Right hindlimb (tissue), 1 donor: ENCODE results near the gene GFRAL.
"Not testable (repeated sequence)": the region's sequence is repeated elsewhere in the genome, so short reads cannot be mapped to it uniquely, and the experiment has no call there.

Experiments used
- DNase-seq: peaks from one replicate; pipeline ENCODE4 v3.0.0-alpha.2; 2018

The GFRAL gene

DNA sequence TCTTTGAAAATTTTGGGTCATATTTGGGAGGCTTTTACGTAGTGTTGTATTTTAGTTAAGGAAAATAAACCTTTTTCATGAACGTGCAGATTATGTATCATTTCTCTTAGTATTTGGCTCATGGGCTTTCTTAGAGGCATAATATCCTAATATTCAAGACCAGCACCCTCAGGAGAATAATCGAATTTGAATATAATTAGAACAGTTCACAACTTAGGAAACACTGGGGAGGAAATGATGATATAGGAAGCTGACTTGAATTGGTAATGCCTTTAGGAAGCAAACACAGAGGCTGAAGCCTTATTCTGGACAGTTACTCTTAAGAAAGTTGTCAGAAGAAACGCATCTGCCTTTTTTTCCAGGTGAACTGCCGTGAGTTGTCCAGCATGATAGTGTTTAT is at the start of gene GFRAL:
TSS of gene GFRAL (plus strand) at position 301 of the 400 bp plus-strand sequence. CDS start at position 387, 86 bp downstream.
- DNase-seq: no peak

DNA sequence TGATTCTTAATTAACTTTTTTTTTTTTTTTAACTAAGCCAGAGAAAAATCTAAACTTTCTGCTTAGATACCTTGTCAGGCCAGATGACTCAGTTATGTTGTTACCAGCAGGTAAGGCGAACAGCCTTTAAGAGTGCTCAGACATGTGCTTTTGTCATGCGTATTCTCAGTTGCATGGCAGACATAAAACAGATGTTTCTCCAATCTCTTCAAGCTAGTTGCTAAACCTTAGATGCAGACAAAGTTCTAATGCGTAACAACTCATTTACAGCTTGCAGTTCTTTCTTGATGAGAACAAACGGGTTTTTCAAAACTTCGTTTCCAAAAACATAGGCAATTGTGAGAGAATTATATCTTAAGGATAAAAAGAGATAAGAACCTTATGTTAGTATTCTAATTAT is 49.6 kb upstream of the GFRAL start:
- DNase-seq: no peak

DNA sequence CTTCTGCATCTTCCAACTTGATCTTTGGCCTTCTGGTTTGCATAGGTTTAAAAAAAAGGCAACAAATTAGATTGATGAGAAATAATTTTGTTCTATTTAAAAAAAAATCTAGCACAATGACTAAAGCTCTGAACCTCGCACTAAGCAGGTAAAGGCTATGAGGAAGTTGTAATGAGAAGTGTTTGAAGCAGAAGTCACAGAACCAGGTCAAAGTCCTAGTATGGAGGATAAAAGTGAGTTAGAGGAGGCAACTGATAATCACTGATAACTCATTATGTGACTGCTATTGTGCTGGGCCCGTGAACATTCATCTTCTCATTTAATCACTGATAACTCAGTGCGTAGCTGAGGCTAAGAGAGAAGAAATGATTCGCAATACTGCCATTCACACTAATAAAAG is 46.1 kb upstream of the GFRAL start:
- no peak for DNase-seq

GRCh38 chr6:55282115-55282514 is 45.2 kb upstream of the GFRAL start:
- no peak for DNase-seq

DNA sequence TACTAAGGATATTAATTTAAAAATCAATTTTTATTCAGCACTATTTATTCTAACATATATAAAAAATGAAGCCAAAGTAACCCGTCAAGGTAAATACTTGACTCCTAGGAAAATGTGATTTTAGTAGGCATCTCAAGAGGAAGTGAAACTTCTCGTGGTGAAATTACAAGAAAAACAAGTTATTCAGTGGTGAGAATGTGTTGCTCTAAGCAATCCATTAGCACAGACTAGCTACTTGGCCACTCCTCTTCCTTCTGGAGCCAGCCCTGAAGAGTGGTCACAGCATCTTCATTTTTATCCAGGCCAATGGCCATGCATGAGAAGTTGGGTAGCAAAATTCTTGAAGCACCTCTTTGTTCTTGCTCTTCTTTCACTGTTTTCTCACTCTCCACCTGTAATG is 40.4 kb upstream of the GFRAL start:
- no peak for DNase-seq

- DNase-seq: no peak
Measured at GRCh38 chr6:55290736-55291135, 36.5 kb upstream of the GFRAL start.

- no peak for DNase-seq
Measured at GRCh38 chr6:55293116-55293515, 34.2 kb upstream of the GFRAL start.

- DNase-seq: not testable (repeated sequence)
Measured at GRCh38 chr6:55297214-55297613, 30.1 kb upstream of the GFRAL start.

DNA sequence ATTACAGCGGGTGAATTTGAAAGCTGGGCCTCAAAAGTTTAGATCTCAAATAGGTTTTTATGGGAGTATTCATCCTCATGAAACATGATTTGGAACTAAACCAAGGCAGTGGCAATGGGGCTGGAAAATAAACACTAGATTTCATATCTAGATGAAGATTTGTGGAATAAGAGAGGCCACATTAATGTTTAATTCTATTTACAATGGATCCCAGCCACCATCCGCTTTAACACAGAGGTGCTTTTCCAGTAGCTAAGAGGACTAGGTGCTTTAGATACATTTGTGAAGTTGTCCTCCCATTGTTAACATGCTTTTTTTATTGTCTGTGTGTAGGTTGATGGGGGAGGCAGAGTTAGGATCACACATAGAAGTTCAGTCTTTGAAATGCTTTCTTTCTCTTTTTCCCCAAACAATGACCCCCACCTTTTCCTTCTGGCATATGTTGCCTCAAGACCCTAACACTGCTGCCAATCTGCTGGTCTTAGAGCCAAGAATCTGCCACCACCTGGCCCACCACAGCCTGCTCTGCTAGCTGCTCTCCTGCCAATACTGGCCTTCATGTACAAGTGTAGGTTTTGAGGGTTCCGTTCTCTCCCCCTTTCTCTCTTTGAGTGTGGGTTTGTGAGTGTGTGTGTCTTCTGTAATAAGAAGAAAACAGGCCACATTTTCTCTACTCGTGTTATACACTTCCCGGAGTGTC is 27.8 kb upstream of the GFRAL start:
- DNase-seq: peak; percentile 24

DNA sequence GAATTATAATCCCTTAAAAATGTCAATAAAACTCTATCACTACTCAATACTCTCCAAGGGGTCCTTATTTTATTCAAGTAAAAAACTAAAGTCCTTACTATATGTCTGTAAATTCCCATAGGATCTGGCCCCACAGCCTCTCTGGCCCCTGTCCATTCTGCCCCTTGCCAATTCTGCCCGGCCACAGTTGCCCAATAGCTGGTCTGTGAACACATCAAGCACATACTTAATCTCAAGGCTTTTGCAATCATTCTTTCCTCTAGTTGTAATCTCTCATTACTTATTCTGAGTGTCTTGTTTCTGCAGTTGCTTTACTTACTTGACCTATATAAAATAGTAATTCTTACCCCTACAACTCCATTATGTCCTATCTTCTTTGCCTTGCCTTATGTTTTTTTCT is 22.5 kb upstream of the GFRAL start:
- no peak for DNase-seq

DNA sequence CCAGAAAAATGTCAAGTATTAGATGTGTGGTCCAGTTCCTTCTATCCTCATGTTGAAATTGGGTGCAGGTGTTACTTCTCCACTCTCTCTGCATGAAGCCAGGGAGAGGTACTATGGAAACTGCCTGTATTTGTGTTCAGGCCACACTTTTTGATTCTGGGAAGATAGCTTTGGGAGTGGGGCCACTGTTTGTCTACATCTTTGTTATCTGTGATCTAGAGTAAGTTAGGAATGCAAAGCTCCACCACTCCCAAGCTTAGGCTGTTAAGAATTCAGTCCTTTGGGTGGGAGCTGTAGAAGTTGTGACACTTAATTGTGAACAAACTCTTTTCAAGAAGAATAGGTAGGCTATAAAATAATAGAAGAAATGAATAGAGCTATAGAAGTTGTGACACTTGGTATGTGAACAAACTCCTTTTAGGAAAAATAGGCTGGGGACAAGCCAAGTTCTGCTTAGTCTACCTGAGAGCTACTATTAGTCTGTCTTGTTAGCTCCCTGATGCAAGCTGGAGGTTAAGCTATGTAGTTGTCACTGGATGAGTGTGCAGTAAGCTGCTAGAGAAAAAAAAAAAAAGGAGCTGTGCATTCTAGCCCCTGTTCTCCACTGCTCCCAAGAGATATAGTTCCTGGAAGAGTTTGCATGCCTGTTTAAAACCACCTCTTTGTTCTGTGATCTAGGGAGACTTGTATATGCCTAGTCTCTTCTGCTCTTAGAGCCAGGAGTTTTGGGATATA is 7.1 kb upstream of the GFRAL start:
- DNase-seq: no peak

- DNase-seq: no peak
Measured at GRCh38 chr6:55320696-55321086, 6.6 kb upstream of the GFRAL start.

DNA sequence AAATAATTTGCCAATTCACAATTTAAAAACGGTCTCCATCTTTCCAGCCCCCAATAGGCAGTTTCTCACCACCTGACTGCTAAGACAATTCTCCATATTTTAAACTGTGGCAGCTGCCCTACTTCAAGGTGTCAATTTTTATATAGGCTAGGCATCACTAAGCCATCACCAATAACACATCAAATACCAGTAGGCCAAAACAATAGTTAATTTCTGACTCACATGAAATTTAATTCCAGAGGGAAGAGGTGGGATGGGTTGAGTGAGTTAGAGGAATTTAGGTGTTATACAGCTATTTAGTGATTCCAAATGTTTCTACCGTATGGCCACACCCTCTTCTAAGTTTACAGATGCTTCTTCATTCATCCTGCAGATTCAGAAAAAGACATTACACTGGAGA is 49.9 kb downstream of the GFRAL start:
- DNase-seq: no peak

- no peak for DNase-seq
Measured at GRCh38 chr6:55379471-55379870, 52.2 kb downstream of the GFRAL start.

- DNase-seq: no peak
Measured at GRCh38 chr6:55379895-55380294, 52.6 kb downstream of the GFRAL start.

GRCh38 chr6:55388211-55388610 is 60.9 kb downstream of the GFRAL start:
- peak; percentile 21 for DNase-seq

DNA sequence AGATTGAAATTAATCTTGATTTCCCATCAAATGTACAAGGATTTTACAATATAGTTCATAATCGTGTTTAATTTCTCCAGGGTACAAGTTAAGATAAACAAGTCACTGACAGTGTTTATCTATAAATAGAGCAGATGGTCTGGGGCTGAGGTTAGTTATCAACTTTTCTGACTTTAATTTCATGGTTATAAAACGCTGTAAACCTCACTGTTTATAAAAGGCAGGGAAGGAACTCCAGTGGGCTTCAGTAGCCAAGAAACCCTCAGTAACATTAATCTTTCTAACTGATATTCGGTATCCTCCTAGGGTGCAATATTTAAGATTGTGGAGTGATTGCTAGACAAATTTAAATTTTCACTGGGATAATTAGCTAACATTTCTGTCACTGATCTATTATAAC is 68.6 kb downstream of the GFRAL start:
- no peak for DNase-seq

- DNase-seq: no peak
Measured at GRCh38 chr6:55397986-55398385, 70.7 kb downstream of the GFRAL start.

DNA sequence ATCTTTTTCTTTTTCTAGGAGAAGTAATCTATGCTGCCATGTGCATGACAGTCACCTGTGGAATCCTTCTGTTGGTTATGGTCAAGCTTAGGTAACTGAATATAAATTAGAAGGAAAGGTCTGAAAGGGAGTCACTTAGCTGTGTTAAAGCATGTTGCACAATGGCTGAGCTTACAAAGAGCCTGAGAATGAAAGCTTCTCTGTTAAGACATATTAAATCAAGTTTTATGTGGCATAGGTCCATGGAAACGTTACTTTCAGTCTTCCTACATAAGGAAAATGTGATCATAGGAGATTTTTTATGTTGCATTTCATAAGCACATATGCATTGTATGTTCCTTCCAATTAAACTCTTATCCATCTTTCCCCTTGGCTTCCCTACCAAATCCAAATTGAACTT is 72.1 kb downstream of the GFRAL start:
- no peak for DNase-seq

- no peak for DNase-seq
Measured at GRCh38 chr6:55405474-55406235, 78.4 kb downstream of the GFRAL start.

DNA sequence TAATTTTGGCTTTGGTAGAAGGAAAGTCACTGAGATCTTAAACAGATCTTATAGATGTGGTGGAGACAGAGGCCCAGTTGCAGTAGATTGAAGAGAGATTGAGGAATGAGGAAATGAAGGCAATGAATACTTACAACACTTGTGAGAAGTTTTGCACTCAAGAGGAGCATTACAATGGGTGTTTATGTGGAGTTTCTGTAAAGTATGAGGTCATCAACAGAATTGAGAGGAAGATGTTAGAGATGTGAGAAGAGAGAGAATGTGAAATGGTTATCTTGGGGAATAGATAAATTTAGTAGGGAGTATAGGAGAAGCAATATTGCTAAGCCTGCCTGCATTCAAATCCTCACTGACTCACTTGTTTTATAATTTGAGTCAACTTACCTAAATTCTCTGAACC is 83.4 kb downstream of the GFRAL start:
- DNase-seq: no peak

DNA sequence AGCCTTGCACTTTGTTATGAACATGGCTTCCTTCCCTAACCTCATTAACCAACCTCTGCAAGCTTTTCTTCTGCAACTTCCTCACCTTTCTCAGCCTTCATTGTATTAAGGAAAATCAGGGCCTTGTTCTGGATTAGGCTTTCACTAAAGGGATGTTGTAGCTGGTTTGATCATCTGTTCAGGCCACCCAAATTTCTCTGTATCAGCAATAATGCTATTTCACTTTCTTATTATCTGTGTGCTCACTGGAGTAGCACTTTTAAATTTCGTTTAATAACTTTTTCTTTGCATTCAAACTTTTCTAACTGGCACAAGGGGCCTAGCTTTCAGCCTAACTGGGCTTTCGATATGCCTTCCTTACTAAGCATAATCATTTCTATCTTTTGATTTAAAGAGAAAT is 96.7 kb downstream of the GFRAL start:
- no peak for DNase-seq

- DNase-seq: no peak
Measured at GRCh38 chr6:55433446-55434130, 106.3 kb downstream of the GFRAL start.
